NCI-H128 (cell line): ENCODE data around the gene MRPS16.

Source experiments
- DNase-seq: peaks from one replicate; lab custom pipeline; 2025; ENCODE audit not compliant: unreplicated experiment; lab: John Stamatoyannopoulos, UW

MRPS16 gene

DNA sequence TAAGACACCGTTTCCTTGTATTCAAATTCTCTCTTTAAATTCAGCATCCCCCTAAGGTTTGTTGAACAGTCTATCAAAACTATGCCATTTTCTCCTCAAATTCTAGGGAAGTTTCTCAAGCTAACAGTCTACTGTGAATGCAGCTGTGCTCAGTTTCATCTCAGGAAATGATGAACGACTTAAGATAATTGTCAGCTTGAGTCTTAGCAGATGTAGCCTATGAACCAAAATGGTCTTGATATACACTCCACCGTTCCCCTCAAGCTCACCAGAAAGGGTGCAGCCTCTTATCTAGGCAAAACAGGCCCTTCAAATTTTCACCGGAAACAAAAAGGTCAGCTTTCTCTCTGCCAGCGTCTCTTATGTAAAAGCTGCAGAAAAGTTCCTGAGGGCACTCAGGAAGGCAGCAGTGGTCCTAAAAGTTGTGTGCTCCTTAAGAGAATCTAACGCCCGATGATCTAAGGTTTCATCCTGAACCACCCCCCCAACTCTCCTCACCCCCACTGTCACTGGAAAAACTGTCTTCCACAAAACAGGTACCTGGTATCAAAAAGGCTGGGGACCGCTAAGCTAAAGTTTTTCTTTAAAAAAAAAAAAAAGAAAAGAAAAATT lies 7.5 kb downstream of the MRPS16 start:
- no peak for DNase-seq

DNA sequence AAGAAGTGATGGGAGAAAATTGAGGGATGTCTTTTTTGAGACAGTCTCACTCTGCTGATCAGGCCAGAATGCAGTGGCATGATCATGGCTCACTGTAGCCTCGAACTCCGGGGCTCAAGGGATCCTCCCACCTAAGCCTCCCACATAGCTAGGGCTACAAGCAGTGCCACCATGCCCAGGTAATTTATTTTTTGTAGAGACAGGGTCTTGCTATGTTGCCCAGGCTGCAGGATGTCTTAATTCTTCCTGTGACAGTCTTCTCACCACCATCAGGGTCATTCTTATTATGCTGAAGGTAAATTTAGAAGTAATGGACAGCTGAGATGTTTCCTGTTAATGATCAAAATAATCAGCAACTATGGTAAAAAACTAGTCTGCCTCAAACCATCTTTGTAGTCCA lies 12.5 kb downstream of the MRPS16 start:
- no peak for DNase-seq

DNA sequence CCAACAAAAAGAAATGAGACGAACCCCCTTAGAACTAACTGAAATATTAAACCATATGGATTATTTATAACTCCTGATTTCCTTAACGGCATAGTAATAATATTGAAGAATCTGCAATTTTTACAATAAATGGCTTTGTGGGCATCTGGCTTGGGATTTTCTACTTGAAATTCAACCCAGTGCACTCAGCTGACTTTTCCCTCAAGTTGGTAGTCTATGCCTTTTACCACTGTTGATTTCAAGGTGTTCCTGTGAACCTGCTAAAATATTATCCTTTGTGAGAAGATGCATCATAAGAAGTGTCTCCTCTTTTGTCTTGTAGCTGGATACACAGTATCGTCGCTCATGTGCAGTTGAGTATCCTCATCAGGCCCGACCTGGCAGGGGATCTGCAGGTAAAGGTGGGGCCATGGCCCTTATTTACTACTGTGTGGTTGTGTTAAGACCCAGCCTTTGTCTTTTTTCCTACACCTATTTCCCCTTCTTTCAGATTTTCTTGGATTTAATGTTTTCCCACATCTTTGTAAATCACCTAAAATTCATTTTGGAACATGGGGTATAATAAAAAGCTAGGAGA lies 13.4 kb downstream of the MRPS16 start:
- no peak for DNase-seq

DNA sequence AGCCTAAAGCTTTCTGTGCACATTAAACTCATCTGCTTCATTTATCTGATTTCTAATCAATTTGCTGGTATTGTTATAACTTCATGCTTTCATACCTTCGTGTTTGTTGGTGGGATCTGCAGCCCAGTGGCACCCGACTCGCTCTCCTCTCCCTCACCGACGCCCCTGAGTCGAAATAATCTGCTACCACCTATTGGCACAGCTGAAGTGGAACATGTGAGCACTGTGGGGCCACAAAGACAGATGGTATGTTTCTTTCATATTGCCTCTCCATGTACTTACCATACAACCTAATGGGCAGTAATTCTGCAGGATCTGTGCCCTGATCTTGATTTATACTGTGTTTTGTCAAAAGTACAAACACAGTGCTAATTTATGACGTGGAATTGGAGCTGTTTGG lies 17.7 kb downstream of the MRPS16 start:
- DNase-seq: no peak

DNA sequence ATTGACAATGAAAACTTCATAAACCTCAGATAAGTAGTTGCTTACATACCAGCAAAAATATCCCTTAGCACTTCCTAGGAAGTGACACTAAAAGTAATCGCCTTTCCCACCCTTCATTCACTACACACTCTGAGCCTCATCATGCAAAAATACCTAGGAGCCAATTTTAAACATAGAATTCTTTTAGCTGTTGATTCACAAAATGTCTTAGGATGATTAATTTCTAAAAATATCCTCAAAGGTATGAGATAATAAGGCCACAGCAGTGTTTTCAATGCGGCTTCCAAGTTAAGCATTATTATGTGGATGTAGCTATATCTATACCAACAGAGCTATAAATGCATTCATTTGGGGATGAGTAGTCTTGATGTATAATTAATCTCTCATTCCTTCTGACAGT lies 18.6 kb downstream of the MRPS16 start:
- no peak for DNase-seq

DNA sequence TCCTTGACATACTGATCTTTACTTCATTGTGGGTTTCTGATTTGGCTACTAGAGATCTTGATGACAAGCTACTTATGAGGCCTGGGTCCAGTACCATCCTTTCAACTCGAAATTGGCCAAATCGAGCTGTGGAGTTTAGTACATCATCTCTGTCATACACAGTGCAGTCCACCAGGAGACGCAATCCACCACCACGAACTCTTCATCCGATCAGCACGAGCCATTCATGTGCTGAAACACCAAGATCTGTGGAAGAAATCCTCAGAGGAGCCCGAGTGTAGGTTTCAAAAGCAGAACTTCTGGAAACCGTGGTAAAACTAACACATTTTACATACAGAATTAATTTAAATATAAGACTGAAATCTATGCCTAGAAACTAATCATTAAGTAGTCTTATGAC lies 19.6 kb downstream of the MRPS16 start:
- DNase-seq: no peak

DNA sequence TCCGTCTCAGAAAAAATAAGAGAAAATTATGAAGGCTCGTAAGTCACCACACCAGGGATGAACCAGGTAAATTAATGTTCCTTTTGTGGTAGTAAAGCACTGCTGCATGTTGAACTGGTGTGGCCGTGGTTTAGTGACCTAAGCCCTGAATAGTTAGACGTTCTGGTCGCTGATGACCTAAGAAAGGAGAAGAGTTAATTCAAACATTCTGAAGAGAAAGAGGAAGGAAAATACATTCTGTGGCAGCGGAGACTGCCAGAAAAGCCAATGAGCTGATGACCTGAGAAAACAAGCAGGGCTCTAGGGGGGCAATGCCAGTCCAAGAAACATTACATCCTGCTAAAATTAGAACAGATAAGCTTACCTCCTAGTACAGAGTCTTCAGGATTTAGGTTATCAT lies 22.9 kb downstream of the MRPS16 start:
- DNase-seq: no peak

DNA sequence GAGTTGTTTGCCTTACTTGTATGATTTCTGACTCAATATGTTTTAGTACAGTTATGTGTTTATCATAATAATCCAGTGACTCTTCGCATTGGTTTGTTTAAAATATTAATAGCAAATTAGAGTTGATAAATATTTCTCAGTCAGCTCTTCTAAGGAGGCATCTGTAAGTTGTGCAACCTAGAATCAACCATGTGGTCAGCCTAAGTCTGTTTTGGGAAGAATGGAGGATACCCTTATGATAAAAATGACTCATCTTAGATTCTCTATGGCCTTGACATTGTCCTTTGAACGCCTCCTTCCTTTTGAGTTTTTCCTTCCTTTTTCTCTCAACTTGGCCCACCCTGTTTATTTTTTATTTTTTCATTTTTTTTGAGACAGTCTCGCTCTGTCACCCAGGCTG lies 24.2 kb downstream of the MRPS16 start:
- no peak for DNase-seq

DNA sequence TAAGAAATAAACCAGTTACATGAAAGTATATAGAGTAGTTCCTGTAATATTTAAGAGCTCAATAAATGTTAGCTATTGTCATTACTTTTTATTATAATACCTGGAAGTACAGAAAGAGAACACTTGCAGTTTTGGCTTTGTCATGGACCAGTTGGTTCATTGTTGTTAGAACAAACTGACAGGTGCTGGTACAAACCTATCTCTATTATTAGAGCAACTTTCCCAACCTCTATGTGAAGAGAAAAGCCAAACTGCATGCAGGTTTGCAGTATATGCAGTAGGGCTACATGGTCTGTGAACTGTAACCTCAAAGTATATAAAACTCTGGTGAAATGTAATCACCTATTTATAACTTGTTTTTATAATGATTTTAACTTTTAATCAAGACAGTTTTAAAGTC lies 25.8 kb downstream of the MRPS16 start:
- no peak for DNase-seq

DNA sequence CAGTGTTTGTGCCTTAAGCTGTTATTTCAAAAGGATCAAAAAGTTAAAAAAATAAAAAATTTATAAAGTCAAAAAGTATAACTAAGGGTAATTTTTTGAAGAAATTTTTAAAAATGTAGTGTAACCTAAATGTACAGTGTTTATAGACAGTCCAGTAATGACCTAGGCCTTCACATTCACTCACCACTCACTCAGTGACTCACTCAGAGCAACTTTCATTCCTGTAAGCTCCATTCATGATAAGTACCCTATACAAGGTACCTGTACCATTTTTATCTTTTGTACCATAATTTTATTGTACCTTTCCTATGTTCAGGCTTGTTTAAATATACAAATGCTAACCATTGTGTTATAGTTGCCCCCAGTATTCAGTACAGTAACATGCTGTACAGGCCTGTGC lies 26.9 kb downstream of the MRPS16 start:
- no peak for DNase-seq

DNA sequence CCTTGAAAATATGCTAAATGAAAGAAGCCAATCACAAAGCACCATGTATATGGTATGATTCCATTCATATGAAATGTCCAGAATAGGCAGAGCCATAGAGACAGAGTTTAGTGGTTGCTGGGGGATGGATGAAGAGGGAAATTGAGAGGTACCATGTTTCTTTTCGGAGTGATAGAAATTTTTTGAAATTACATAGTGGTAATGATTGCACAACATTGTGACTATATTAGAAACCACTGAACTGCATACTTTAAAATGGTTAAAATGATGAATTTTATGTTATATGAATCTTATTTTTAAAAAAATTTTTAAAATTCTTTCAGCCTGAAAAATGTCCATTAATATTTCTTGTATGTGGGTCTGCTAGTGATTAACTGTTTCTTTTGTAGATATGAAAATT lies 31.5 kb downstream of the MRPS16 start:
- no peak for DNase-seq

DNA sequence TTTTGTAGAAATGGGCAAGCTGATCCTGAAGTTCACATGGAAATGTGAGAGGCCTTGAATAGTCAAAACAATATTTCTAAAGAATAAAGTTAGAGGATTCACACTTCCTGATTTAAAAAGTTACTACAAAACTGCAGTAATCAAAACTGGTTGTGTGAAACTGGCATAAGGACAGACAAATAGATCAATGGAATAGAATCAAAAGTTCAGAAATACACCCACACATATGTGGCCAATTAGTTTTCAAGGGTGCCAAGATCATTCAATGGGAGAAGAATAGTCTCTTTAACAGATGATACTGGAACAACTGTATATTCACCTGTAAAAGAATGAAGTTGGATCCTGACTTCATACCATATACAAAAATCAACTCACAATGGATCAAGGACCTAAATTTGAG lies 33.1 kb downstream of the MRPS16 start:
- no peak for DNase-seq

DNA sequence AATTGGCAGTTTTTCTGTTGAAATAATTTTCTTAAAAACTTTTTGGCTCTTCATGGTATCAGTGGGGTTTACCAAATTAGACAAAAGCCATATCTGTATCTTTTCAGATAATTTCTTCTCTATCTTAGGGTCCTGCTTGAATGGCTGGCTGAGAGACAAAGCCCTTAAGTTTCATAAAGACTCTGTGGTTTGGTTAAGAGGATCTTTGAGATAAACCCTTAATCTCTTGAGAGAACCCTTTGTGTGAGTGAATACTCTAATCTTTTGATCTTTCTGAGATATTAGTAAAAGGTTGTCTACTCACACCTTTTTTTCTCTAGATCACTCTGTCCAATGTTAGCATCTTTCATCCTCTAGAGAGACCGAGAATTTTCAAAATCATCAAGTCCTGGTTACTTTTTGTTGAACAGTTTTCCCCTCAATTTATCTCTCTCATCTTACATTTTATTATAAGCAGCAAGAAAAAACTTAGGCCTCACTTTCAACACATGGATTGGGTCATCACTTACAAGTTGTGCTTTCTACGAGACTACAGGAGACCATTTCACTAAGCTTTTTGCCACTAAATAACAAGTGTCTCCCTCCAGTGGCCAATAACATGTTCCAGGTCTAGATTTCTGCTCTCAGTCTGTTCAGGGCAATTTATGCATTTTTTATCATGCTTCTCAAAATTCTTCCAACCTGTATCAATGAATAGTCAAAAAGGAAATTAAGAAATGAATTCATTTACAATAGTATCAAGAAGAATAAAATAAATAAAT lies 33.8 kb downstream of the MRPS16 start:
- DNase-seq: no peak

DNA sequence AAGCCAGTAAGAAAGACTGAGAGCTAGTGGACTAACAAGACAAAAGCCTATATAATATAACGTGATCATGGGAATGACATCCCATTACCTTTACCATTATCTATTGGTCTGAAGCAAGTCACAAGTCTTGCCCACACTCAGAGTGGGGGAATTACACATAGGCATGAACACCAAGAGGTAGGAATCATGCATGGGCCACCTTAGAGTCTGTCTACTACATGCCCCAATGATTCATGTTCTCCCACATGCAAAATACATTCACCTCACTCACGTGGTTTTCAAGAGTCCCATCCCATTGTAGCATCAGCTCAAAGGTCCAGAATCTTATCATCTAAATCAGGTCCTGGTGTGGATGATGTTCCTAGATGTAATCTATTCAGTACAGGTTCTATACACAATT lies 34.8 kb downstream of the MRPS16 start:
- DNase-seq: no peak

DNA sequence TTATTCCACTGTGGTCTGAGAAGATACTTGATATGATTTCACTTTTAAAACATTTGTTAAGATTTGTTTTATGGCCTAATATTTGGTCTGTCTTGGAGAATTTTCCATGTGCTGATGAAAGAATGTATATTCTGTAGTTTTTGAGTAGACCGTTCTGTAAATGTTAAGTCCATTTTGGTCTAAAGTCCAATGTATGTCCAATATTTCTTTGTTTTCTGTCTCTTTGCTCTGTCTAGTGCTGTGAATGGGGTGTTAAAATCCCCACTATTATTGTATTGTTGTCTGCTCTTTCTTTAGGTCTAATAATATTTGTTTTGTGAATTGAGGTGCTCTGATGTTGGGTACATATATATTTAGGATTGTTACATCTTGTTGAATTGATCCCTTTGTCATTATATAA lies 36.7 kb downstream of the MRPS16 start:
- no peak for DNase-seq

DNA sequence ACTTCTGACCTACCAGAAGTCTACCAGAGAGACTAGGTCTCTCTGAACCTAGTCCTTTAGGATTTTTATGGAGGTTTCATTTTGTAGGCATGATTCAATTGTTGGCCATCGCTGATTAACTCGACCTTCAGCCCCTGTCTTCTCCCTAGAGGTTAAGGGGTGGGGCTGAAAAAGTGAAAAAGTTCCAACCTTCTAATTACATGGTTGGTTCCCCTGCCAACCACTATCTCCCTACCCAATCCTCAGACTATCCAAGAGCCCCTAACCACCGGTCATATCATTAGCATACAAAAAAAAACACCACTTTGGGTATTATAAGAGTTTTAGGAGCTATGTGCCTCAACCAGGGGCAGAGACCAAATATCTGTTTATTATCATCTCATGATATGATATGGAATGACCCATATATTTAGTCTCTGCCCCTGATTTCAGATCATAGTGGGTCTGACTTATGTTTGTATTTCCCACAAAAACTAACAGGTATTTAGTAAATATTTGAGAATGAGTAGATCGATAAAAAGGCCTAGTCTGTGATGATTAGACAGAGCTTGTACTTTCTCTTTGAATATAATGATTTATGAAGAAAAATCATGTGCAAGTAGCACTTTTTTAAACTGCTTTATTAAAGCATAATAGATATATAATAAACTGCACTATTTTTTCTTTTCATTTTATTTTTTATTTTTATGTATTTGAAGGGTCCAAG lies 41.2 kb downstream of the MRPS16 start:
- no peak for DNase-seq

DNA sequence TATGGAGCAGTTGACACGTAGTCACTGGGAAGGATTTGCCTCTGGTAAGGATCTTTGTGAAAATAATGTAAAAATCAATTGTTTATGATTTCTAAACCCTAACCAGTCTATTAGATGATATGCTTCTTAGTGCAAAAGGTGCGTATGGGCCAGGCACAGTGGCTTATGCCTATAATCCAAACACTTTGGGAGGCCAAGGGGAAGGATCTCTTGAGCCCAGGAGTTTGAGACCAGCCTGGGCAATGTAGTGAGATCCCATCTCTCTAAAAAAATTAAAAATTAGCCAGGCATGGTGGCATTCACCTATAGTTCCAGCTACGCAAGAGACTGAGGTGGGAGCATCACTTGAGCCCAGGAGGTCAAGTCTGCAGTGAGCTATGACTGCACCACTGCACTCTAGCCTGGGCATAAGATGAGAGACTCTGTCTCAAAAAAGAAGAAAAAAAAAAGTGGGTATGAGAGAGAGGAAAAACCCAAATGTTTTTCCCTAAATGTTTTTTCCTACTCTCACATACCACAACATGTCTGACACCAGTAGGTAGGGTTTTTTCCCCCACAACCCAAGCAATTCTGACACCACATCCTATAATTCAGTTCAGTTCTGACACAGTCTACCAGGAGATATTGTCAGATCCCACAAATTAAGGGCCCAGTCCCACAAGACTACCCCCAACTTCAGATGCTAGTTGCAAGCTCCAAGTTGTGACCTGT lies 41.9 kb downstream of the MRPS16 start:
- no peak for DNase-seq

DNA sequence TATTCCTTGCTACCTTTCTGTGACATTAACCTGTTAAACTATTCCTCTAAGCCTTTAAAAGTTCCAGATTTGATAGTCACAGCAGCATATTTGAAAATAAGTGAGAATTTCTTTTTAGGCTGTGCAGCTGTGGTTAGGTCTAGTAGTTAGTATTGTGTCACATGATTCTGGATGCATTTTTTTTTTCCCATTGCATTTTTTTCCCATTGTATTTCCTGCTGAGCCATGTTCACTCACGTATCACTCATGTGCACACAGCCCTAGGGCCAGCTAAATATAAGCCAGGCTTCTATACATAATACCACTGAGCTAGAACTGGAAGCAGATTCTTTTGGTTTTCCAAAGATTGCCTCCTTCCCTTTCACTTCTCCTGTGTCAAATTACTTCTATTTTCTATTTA lies 42.7 kb downstream of the MRPS16 start:
- DNase-seq: no peak

DNA sequence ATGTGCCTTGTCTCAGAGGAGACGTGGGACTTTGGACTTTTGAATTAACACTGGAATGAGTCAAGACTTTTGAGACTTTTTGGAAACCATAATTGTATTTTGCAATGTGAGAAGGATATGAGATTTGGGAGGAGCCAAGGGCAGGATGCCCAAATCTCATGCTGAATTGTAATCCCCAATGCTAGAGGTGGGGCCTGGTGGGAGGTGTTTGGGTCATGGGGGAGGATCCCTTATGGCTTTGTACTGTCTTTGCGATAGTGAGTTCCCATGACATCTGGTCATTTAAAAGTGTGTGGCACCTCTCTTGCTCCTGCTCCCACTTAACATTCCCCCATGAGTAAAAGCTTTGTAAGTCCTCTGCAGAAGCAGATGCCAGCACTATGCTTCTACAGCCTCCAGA lies 44.6 kb downstream of the MRPS16 start:
- DNase-seq: no peak

DNA sequence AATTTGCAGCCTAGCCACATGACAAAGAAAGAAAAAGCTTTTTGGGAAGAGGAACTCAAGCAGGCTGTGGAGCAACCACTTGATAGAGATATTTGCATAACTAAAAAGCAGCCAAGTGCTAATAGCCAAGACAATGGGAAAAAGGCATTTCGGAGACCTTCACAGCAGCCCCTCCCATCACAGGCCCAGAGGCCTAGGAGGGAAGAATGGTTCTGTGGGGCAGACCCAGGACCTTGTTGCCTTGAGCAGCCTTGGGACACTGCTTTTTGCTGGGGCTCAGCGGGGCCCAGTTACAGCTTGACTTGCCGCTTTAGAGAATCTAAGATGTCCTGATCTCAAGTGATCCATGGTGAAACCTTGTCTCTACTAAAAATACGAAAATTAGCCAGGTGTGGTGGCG lies 46.1 kb downstream of the MRPS16 start:
- DNase-seq: no peak

DNA sequence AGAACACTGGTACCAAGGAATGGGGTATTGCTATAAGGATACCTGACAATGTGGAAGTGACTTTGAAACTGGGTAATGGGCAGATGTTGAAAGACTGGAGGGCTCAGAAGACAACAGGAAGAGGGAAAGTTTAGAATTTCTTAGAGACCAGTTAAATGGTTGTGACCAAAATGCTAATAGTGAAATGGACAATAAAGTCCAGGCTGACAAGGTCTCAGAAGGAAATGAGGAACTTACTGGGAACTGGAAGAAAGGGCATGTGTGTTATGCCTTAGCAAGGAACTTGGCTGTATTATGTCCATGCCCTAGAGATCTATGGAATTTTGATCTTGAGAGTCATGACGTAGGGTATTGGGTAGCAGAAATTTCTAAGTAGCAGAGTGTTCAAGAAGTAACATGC lies 46.6 kb downstream of the MRPS16 start:
- no peak for DNase-seq
